ENCODE results near the gene TUBB2B. TPM values are rescaled to one million over a fixed set of nuclear protein-coding genes. Genes with fewer than 3 reads are reported as not detected.
A peak's percentile ranks its signal among the peaks of the same experiment; 100 is the strongest.
"Not testable (repeated sequence)": the region's sequence is repeated elsewhere in the genome, so short reads cannot be mapped to it uniquely, and the experiment has no call there.

The TUBB2B gene
- total RNA-seq, 2 donors from 2014 or later = 2.2 to 3.9 TPM

- intact Hi-C loops (cut with DNase I) = no loop called here
- peak; percentile 15 to 35 for ATAC-seq
- DNase-seq = peak; percentile 60
Measured at GRCh38 chr6:3259491-3259958, 32.1 kb upstream of the TUBB2B start.

- intact Hi-C loops (cut with DNase I) = no loop called here
Measured at GRCh38 chr6:3258720-3259490, 31.5 kb upstream of the TUBB2B start, which contains the start of gene PSMG4. PSMG4 (plus strand) TSS chr6:3258947; CDS start chr6:3259023, 76 bp downstream.

GRCh38 chr6:3258201-3258600 lies 30.7 kb upstream of the TUBB2B start:
- intact Hi-C loops (cut with DNase I) = no loop called here
- no peak for ATAC-seq
- DNase-seq = no peak

More at GRCh38 chr6:3258720-3259490, 31.5 kb upstream of the TUBB2B start, which contains the start of gene PSMG4:
- DNase-seq (peak; percentile 96), ATAC-seq (peak; percentile 97 to 99)

- intact Hi-C loops (cut with DNase I) = loop anchor here in 1 of 2 donors (5.0 kb wide), 1 partner anchor 126 kb away; no protein-coding TSS in a partner anchor
- no peak for DNase-seq
- no peak for ATAC-seq
Measured at GRCh38 chr6:3253597-3253961, 26.1 kb upstream of the TUBB2B start.

GRCh38 chr6:3252861-3253596 lies 25.6 kb upstream of the TUBB2B start:
- intact Hi-C loops (cut with DNase I) = loop anchor here in 1 of 2 donors (5.0 kb wide), 1 partner anchor 126 kb away; no protein-coding TSS in a partner anchor
- ATAC-seq (no peak), DNase-seq (no peak)

GRCh38 chr6:3252369-3252768 lies 24.9 kb upstream of the TUBB2B start:
- no peak for DNase-seq
- ATAC-seq = no peak

GRCh38 chr6:3251462-3252314 lies 24.2 kb upstream of the TUBB2B start:
- DNase-seq (peak; percentile 76), ATAC-seq (peak; percentile 78 to 85)
- intact Hi-C loops (cut with DNase I) = loop anchor here (2.0 to 5.0 kb wide), 2 partner anchors 124 to 125 kb away; no protein-coding TSS in a partner anchor

More at GRCh38 chr6:3252369-3252768, 24.9 kb upstream of the TUBB2B start:
- intact Hi-C loops (cut with DNase I) = loop anchor here in 1 of 2 donors (5.0 kb wide), 1 partner anchor 125 kb away; no protein-coding TSS in a partner anchor

GRCh38 chr6:3250231-3250675 lies 22.8 kb upstream of the TUBB2B start:
- ATAC-seq = peak in 1 of 2 donors; percentile 10

GRCh38 chr6:3249821-3250220 lies 22.4 kb upstream of the TUBB2B start:
- intact Hi-C loops (cut with DNase I) = loop anchor here (2.0 to 5.0 kb wide), 2 partner anchors 123 kb away; no protein-coding TSS in a partner anchor
- no peak for ATAC-seq
- DNase-seq = no peak

More at GRCh38 chr6:3250231-3250675, 22.8 kb upstream of the TUBB2B start:
- intact Hi-C loops (cut with DNase I) = loop anchor here (2.0 to 5.0 kb wide), 2 partner anchors 123 kb away; no protein-coding TSS in a partner anchor
- no peak for DNase-seq

GRCh38 chr6:3247255-3248146 lies 20.0 kb upstream of the TUBB2B start:
- DNase-seq (peak; percentile 52), ATAC-seq (peak; percentile 66 to 68)
- intact Hi-C loops (cut with DNase I) = no loop called here

- DNase-seq (no peak), ATAC-seq (no peak)
- intact Hi-C loops (cut with DNase I) = no loop called here
Measured at GRCh38 chr6:3245216-3245615, 17.8 kb upstream of the TUBB2B start.

- DNase-seq; intact Hi-C loops (cut with DNase I); ATAC-seq: not testable (repeated sequence)
Measured at GRCh38 chr6:3244832-3245161, 17.3 kb upstream of the TUBB2B start.

- no peak for DNase-seq
- intact Hi-C loops (cut with DNase I) = no loop called here
- no peak for ATAC-seq
Measured at GRCh38 chr6:3244003-3244831, 16.8 kb upstream of the TUBB2B start.

GRCh38 chr6:3242768-3243167 lies 15.3 kb upstream of the TUBB2B start:
- ATAC-seq (no peak), DNase-seq (no peak)
- intact Hi-C loops (cut with DNase I) = no loop called here

- DNase-seq; intact Hi-C loops (cut with DNase I); ATAC-seq: not testable (repeated sequence)
Measured at GRCh38 chr6:3241745-3242144, 14.3 kb upstream of the TUBB2B start.

GRCh38 chr6:3240595-3240994 lies 13.1 kb upstream of the TUBB2B start:
- intact Hi-C loops (cut with DNase I) = no loop called here
- DNase-seq = no peak
- ATAC-seq = no peak

All from left cardiac atrium (tissue), 4 donors.